GM12872 (cell line): ENCODE data around the gene SELENOM.

Experiments
- TF ChIP-seq, protein P1 (sequence below): IDR thresholded peaks from 3 replicates; pipeline ENCODE4 v1.5.1; 2011; ENCODE audit warnings: low read depth, mild to moderate bottlenecking, low read length, moderate library complexity; ENCODE audit not compliant: insufficient read depth

The SELENOM gene

GRCh38 chr22:31082606-31083376 lies 24.6 kb downstream of the SELENOM start:
- TF ChIP-seq, protein P1, sequence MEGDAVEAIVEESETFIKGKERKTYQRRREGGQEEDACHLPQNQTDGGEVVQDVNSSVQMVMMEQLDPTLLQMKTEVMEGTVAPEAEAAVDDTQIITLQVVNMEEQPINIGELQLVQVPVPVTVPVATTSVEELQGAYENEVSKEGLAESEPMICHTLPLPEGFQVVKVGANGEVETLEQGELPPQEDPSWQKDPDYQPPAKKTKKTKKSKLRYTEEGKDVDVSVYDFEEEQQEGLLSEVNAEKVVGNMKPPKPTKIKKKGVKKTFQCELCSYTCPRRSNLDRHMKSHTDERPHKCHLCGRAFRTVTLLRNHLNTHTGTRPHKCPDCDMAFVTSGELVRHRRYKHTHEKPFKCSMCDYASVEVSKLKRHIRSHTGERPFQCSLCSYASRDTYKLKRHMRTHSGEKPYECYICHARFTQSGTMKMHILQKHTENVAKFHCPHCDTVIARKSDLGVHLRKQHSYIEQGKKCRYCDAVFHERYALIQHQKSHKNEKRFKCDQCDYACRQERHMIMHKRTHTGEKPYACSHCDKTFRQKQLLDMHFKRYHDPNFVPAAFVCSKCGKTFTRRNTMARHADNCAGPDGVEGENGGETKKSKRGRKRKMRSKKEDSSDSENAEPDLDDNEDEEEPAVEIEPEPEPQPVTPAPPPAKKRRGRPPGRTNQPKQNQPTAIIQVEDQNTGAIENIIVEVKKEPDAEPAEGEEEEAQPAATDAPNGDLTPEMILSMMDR: peak; percentile 54

DNA sequence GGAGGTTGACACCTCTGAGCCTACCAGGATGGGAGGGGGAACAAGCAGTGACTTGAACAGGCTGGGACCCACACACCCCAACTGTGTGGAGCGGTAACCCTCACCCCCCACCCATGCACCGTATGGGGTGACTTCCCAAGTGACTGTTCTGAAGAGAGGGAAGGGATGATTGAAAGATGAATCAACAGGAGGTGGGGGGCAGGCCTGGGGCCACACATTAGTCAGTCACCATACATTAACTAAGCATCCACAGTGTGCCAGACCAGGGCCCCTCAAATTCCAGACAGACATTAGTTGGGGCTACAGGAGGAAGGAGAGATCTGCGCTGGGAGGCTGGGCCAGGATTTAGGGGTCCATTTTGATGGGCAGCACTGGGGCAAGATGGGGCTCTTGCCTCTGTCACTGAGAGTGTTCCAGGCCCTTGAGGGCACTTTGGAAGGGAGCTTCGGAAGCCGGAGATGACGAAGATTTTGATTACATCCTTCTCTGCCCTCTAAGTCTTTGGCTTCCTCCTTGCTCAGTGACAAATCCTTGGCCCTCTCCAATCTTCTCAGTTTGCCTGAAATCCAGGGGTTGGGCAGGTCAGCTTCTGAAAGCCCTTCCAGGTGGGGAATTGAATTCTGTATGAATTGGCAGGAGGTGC lies 25.3 kb downstream of the SELENOM start:
- TF ChIP-seq, protein P1: 0 out of 3 replicates have a peak, but pooled peaks have one; percentile 2

DNA sequence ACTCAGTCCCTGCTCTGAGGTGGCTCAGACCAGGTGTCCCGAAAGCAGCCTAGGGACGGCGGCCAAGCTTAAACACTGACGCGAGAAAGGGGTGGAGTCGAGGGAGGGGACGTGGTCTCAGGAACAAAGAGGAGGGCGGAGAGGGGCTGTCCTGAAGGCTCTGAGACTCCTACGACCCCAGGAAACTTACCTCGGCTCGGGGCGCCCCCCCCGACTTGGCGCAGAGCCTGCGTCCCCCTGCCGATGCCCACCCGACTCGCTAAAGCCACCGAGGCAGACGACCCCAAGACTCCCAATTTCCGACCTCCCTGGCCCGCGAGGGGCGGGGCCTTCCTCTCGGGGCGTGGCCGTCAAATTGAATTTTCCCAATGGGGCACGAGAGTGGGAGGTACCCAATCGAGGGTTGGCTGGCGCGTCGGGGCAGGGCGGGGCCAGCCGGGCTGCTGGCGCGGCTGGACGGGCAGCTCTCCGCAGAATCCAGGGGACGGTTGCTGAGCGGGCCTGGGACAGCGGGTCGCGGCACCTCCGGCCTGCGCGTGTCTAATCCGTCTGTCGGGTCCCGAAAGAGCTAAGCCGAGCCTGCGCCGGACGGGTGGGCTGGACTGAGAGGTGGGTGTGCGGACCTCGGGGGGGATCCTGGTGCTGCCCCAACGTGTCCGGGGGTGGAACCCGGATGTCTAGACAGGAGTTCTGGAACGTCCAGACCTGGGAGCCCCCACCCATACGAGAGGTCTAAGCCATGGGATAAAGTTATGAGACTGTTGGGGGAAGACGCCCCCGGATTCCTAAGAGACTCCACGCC lies 26.3 kb downstream of the SELENOM start, which contains the start of gene SMTN:
Gene SMTN (plus strand): TSS at position 471 of the 802 bp plus-strand sequence. CDS start 1,941 bp downstream, outside the sequence.
- TF ChIP-seq, protein P1: 0 out of 3 replicates have a peak, but pooled peaks have one; percentile 6

DNA sequence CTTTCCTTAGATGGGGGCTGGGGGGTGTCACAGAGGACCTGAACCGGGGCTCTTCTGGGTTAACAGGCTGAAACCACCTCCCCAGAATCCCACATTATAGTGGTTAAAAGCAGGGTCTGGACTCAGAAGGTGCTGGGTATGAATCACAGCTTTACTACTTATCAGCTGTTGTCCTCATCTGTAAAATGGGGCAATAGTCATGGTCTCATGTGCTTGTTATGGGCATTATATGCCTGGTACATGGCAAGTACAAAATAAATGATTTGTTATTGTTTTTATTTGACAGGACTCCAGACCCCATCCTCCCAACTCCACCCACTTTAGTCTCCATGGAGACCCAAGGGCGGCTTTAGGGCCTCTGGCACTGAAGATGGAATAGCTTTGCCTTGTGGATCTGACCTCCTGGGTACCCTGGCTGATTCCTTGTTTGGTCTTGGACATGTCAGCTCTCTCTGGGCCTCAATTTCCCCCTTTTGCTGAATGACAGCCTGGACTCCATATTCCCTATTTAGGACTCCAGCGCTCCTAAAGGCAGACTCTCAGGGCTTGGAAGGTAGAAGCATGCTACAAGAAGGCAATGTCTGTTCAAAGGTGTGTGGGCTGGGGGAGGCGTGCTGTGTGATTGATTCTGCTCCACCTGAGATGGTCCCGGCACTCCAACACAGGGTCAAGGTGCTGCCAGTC lies 27.1 kb downstream of the SELENOM start:
- TF ChIP-seq, protein P1: no peak

GRCh38 chr22:31079095-31079642 lies 28.2 kb downstream of the SELENOM start:
- TF ChIP-seq, protein P1: no peak

- TF ChIP-seq, protein P1: no peak
These were observed 29.7 kb downstream of the SELENOM start for GRCh38 chr22:31077681-31078080.
